ENCODE data around the gene GRK2.
A peak's percentile ranks its signal among the peaks of the same experiment; 100 is the strongest.

The GRK2 gene

DNA sequence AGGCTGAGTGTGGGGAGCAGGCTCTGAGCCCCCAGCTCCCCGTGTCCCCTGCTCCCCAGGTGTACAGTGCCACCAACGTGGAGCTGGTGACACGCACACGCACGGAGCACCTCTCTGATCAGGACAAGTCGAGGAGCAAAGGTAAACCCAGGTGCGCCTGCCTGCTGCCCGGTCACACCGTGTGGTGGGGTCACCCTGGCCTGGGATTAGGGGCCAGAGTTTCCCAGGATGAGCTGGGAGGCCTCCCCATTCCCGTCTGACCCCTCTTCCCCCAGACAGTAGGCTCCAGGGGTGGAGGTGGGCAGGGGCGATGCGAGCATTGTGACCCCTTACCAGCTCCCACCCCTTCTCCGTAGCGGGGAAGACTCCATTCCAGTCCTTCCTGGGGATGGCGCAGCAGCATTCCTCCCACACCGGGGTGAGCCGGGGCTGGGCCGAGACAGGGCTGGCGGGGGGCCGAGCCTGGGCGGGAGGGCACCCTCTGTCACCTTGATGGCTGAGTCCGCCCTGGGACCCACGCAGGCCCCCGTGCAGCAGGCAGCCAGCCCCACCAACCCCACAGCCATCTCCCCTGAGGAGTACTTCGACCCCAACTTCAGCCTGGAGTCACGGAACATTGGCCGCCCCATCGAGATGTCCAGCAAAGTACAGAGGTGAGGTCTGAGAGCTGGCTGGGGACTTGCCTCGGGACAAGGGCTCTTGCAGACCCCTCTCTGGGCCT is 33.4 kb downstream of the GRK2 start:
- H2BK15ac ChIP-seq (ENCODE audit: low read length): no peak overlapping the region
- H3K9ac ChIP-seq (ENCODE audit: low read depth, low read length, poor library complexity): peak overlapping the region; percentile 44
- peaks cover 24 to 66% of the 10 kb centered on the region in 2 donors for H3K36me3 ChIP-seq (replicated peaks in 1 of 2; ENCODE audit: control insufficient read depth in 2 of 2, insufficient read depth in 2 of 2, low read length in 2 of 2)
- H3K4me2 ChIP-seq (ENCODE audit: insufficient read depth, low read length, poor library complexity, severe bottlenecking): no peak overlapping the region
- H2BK120ac ChIP-seq (ENCODE audit: low read depth, low read length): no peak overlapping the region
- peak overlapping the region in 1 of 2 donors; percentile 28 for H3K4me3 ChIP-seq (ENCODE audit: low read length in 2 of 2)
- H3K9me3 ChIP-seq (replicated peaks in 1 of 2; ENCODE audit: control insufficient read depth in 2 of 2, insufficient read depth in 1 of 2, low read depth in 1 of 2, low read length in 2 of 2): peaks cover 4 to 20% of the 10 kb centered on the region in 2 donors
- H2AK5ac ChIP-seq (ENCODE audit: low read depth, low read length): no peak overlapping the region
- no peak for DNase-seq (ENCODE audit: low spot score)
- H3K4me1 ChIP-seq (ENCODE audit: control insufficient read depth in 2 of 2, insufficient read depth in 1 of 2, low read depth in 1 of 2, low read length in 2 of 2): peaks cover 0 to 12% of the 10 kb centered on the region in 2 donors
- peak overlapping the region; percentile 30 for H2BK12ac ChIP-seq (ENCODE audit: low read length)
- peaks cover 0 to 9% (median 0%) of the 10 kb centered on the region in 3 experiments for H3K27me3 ChIP-seq (ENCODE audit: control insufficient read depth in 3 of 3, insufficient read depth in 3 of 3, low read depth in 1 of 3, low read length in 3 of 3)
- no peak overlapping the region for H3K18ac ChIP-seq (ENCODE audit: low read length)
- no peak overlapping the region for H3K23ac ChIP-seq (ENCODE audit: low read depth, low read length, poor library complexity)
- WGBS, 2 donors (ENCODE audit: extremely low coverage in 2 of 2, insufficient read length in 2 of 2, insufficient replicate concordance in 1 of 2): no CpG with 5 or more reads among the region's 29 CpGs
- no peak overlapping the region for H3K4ac ChIP-seq (ENCODE audit: low read length)
- peak overlapping the region; percentile 82 for H4K8ac ChIP-seq (ENCODE audit: low read depth, low read length)
- peak overlapping the region; percentile 53 for H2BK5ac ChIP-seq (ENCODE audit: low read length)
- H3K14ac ChIP-seq (ENCODE audit: low read length): no peak overlapping the region
- H2AFZ ChIP-seq (ENCODE audit: low read length): no peak overlapping the region
- H3K79me1 ChIP-seq (ENCODE audit: low read depth, low read length): no peaks in the 10 kb centered on the region
- H3K27ac ChIP-seq (replicated peaks; ENCODE audit: low read length): no peak overlapping the region
- no peak overlapping the region for H4K91ac ChIP-seq (ENCODE audit: low read depth, low read length, poor library complexity)

DNA sequence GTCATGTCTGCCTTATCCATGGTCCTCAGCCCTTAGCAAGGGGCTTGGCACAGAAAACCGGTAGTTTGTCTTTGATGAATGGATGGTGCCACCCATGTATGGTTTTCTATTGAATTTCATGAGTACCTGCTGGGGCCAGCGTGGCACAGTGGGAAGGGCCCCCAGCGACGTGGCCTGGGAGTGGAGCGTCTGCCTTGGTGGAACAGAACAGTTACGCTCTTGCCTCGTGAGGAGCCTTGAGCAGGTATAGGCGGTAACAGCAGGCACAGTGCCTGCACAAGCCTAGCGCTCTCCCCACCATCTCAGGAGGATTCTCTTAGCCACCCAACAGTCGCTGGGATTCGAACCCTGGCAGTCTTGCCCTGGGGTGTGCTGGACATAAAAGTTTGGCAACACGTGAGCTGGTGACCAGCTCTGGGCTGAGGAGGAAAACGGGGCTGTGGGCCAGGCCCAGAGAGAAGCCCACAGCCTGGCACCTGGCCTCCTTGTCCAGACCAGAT is 34.0 kb downstream of the GRK2 start:
- peaks cover 0 to 12% of the 10 kb centered on the region in 2 donors for H3K4me1 ChIP-seq (ENCODE audit: control insufficient read depth in 2 of 2, insufficient read depth in 1 of 2, low read depth in 1 of 2, low read length in 2 of 2)
- H4K91ac ChIP-seq (ENCODE audit: low read depth, low read length, poor library complexity): no peak overlapping the region
- H2BK12ac ChIP-seq (ENCODE audit: low read length): no peak overlapping the region
- peaks cover 24 to 60% of the 10 kb centered on the region in 2 donors for H3K36me3 ChIP-seq (replicated peaks in 1 of 2; ENCODE audit: control insufficient read depth in 2 of 2, insufficient read depth in 2 of 2, low read length in 2 of 2)
- H2BK120ac ChIP-seq (ENCODE audit: low read depth, low read length): peak overlapping the region; percentile 61
- no peak overlapping the region for H3K18ac ChIP-seq (ENCODE audit: low read length)
- H2BK5ac ChIP-seq (ENCODE audit: low read length): no peak overlapping the region
- WGBS, 2 donors (ENCODE audit: extremely low coverage in 2 of 2, insufficient read length in 2 of 2, insufficient replicate concordance in 1 of 2): no CpG with 5 or more reads among the region's 13 CpGs
- no peak overlapping the region for H3K14ac ChIP-seq (ENCODE audit: low read length)
- H3K79me1 ChIP-seq (ENCODE audit: low read depth, low read length): no peaks in the 10 kb centered on the region
- no peak overlapping the region for H2AK5ac ChIP-seq (ENCODE audit: low read depth, low read length)
- H4K8ac ChIP-seq (ENCODE audit: low read depth, low read length): no peak overlapping the region
- no peak for DNase-seq (ENCODE audit: low spot score)
- H2AFZ ChIP-seq (ENCODE audit: low read length): no peak overlapping the region
- peaks cover 4 to 15% of the 10 kb centered on the region in 2 donors for H3K9me3 ChIP-seq (replicated peaks in 1 of 2; ENCODE audit: control insufficient read depth in 2 of 2, insufficient read depth in 1 of 2, low read depth in 1 of 2, low read length in 2 of 2)
- H3K4me3 ChIP-seq (ENCODE audit: low read length in 2 of 2): no peak overlapping the region
- no peak overlapping the region for H3K4ac ChIP-seq (ENCODE audit: low read length)
- H2BK15ac ChIP-seq (ENCODE audit: low read length): no peak overlapping the region
- H3K4me2 ChIP-seq (ENCODE audit: insufficient read depth, low read length, poor library complexity, severe bottlenecking): no peak overlapping the region
- no peak overlapping the region for H3K9ac ChIP-seq (ENCODE audit: low read depth, low read length, poor library complexity)
- H3K27me3 ChIP-seq (ENCODE audit: control insufficient read depth in 3 of 3, insufficient read depth in 3 of 3, low read depth in 1 of 3, low read length in 3 of 3): peaks cover 0 to 13% (median 0%) of the 10 kb centered on the region in 3 experiments
- H3K23ac ChIP-seq (ENCODE audit: low read depth, low read length, poor library complexity): no peak overlapping the region
- no peak overlapping the region for H3K27ac ChIP-seq (replicated peaks; ENCODE audit: low read length)

DNA sequence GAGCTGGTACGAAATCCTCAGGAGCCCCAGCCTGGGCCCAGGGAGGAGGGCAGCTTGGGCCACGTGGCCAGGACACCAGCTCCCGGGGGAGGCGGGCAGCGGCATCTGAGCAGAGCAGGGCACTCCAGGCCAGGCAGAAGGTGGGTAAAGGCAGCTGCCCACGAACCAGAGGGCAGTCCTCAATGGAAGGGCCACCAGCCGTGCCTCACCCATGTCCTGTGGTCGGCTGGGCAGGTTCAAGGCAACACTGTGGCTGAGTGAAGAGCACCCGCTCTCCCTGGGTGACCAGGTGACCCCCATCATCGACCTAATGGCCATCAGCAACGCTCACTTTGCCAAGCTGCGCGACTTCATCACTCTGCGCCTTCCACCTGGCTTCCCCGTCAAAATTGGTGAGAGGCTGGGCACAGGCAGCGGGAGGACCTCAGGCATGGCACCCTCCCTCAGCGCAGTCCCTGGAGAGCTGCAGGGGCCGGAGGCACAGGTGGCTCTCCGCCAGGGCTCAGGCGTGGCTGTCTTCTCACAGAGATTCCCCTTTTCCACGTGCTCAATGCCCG is 34.6 kb downstream of the GRK2 start:
- Histone ChIP-seq H3K36me3 (replicated peaks in 1 of 2; ENCODE audit: control insufficient read depth in 2 of 2, insufficient read depth in 2 of 2, low read length in 2 of 2) (peaks cover 24 to 55% of the 10 kb centered on the region in 2 donors), H3K79me1 (ENCODE audit: low read depth, low read length) (no peaks in the 10 kb centered on the region), H4K91ac (ENCODE audit: low read depth, low read length, poor library complexity) (no peak overlapping the region), H3K27me3 (ENCODE audit: control insufficient read depth in 3 of 3, insufficient read depth in 3 of 3, low read depth in 1 of 3, low read length in 3 of 3) (peaks cover 0 to 14% (median 0%) of the 10 kb centered on the region in 3 experiments), H3K23ac (ENCODE audit: low read depth, low read length, poor library complexity) (peak overlapping the region; percentile 85), H2AFZ (ENCODE audit: low read length) (no peak overlapping the region), H3K4me1 (ENCODE audit: control insufficient read depth in 2 of 2, insufficient read depth in 1 of 2, low read depth in 1 of 2, low read length in 2 of 2) (peaks cover 0 to 12% of the 10 kb centered on the region in 2 donors), H3K14ac (ENCODE audit: low read length) (no peak overlapping the region), H3K9ac (ENCODE audit: low read depth, low read length, poor library complexity) (peak overlapping the region; percentile 21), H3K4me3 (ENCODE audit: low read length in 2 of 2) (no peak overlapping the region), H3K27ac (replicated peaks; ENCODE audit: low read length) (no peak overlapping the region), H2BK12ac (ENCODE audit: low read length) (peak overlapping the region; percentile 73), H2BK15ac (ENCODE audit: low read length) (no peak overlapping the region), H2BK120ac (ENCODE audit: low read depth, low read length) (no peak overlapping the region), H2BK5ac (ENCODE audit: low read length) (no peak overlapping the region), H2AK5ac (ENCODE audit: low read depth, low read length) (no peak overlapping the region), H3K18ac (ENCODE audit: low read length) (no peak overlapping the region), H3K4me2 (ENCODE audit: insufficient read depth, low read length, poor library complexity, severe bottlenecking) (no peak overlapping the region), H3K9me3 (replicated peaks in 1 of 2; ENCODE audit: control insufficient read depth in 2 of 2, insufficient read depth in 1 of 2, low read depth in 1 of 2, low read length in 2 of 2) (peaks cover 4 to 10% of the 10 kb centered on the region in 2 donors), H3K4ac (ENCODE audit: low read length) (peak overlapping the region; percentile 23), H4K8ac (ENCODE audit: low read depth, low read length) (no peak overlapping the region)
- no peak for DNase-seq (ENCODE audit: low spot score)
- no CpG with 5 or more reads among the region's 22 CpGs for WGBS, 2 donors (ENCODE audit: extremely low coverage in 2 of 2, insufficient read length in 2 of 2, insufficient replicate concordance in 1 of 2)

DNA sequence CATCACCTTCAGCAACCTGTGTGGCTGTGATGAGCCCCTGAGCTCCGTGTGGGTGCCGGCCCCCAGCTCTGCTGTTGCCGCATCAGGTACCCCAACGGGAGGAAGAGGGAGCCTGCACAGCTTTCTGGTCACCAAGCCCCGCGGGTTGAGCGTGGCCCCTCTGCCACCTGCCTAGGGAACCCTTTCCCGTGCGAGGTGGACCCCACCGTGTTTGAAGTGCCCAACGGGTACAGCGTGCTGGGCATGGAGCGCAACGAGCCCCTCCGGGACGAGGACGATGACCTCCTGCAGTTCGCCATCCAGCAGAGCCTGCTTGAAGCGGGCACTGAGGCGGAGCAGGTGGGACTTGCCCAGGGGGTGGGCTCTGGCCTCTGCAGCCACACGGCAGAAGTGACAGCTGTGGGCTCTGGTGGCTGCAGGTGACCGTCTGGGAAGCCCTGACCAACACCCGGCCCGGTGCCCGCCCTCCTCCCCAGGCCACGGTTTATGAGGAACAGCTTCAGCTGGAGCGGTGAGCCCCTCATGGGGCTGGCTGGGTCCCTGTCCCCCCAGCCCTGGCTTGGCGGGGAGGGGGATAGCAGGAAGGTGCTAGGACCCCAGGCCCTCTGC is 35.1 kb downstream of the GRK2 start:
- Histone ChIP-seq H4K8ac (ENCODE audit: low read depth, low read length) (no peak overlapping the region), H2BK15ac (ENCODE audit: low read length) (no peak overlapping the region), H2BK5ac (ENCODE audit: low read length) (no peak overlapping the region), H3K4me3 (ENCODE audit: low read length in 2 of 2) (no peak overlapping the region), H3K14ac (ENCODE audit: low read length) (peak overlapping the region; percentile 31), H2BK120ac (ENCODE audit: low read depth, low read length) (no peak overlapping the region), H3K27ac (replicated peaks; ENCODE audit: low read length) (no peak overlapping the region), H2AFZ (ENCODE audit: low read length) (no peak overlapping the region), H3K4me1 (ENCODE audit: control insufficient read depth in 2 of 2, insufficient read depth in 1 of 2, low read depth in 1 of 2, low read length in 2 of 2) (peaks cover 0 to 12% of the 10 kb centered on the region in 2 donors), H2AK5ac (ENCODE audit: low read depth, low read length) (no peak overlapping the region), H3K4ac (ENCODE audit: low read length) (no peak overlapping the region), H3K4me2 (ENCODE audit: insufficient read depth, low read length, poor library complexity, severe bottlenecking) (no peak overlapping the region), H3K9ac (ENCODE audit: low read depth, low read length, poor library complexity) (no peak overlapping the region), H3K9me3 (replicated peaks in 1 of 2; ENCODE audit: control insufficient read depth in 2 of 2, insufficient read depth in 1 of 2, low read depth in 1 of 2, low read length in 2 of 2) (peaks cover 4% of the 10 kb centered on the region in 2 donors), H3K36me3 (replicated peaks in 1 of 2; ENCODE audit: control insufficient read depth in 2 of 2, insufficient read depth in 2 of 2, low read length in 2 of 2) (peaks cover 24 to 49% of the 10 kb centered on the region in 2 donors), H4K91ac (ENCODE audit: low read depth, low read length, poor library complexity) (no peak overlapping the region), H3K18ac (ENCODE audit: low read length) (peak overlapping the region; percentile 38), H2BK12ac (ENCODE audit: low read length) (no peak overlapping the region), H3K27me3 (ENCODE audit: control insufficient read depth in 3 of 3, insufficient read depth in 3 of 3, low read depth in 1 of 3, low read length in 3 of 3) (peaks cover 0 to 14% (median 0%) of the 10 kb centered on the region in 3 experiments), H3K79me1 (ENCODE audit: low read depth, low read length) (no peaks in the 10 kb centered on the region), H3K23ac (ENCODE audit: low read depth, low read length, poor library complexity) (peak overlapping the region; percentile 85)
- no CpG with 5 or more reads among the region's 28 CpGs for WGBS, 2 donors (ENCODE audit: extremely low coverage in 2 of 2, insufficient read length in 2 of 2, insufficient replicate concordance in 1 of 2)
- DNase-seq (ENCODE audit: low spot score): no peak
